GM12878 (cell line): ENCODE measurements around the gene UGT1A6. TPM values are rescaled to one million over a fixed set of nuclear protein-coding genes. Genes with fewer than 3 reads are reported as not detected.

Experiments
- ATAC-seq: fragments of 200-7000 bp; cut with Tn5 transposase; 3 replicates; pipeline ENCODE4 v1.9.1; 2020; ENCODE audit warnings: mild to moderate bottlenecking, moderate library complexity
- BruUV-seq: library from RNA; stranded (reverse); fragments of 400-500 nt; replicated peaks from 2 replicates; lab custom pipeline; 2021; lab: Mats Ljungman, UMichigan
- CTCF ChIA-PET: fragments of 300-600 bp; sonication (Branson Sonifier 250); formaldehyde crosslinking; extraction: SDS; loops from one replicate; lab custom pipeline; 2021; ENCODE audit warnings: inconsistent platforms; lab: Yijun Ruan, JAX
- POLR2A ChIA-PET: fragments of 350-600 bp; formaldehyde crosslinking; extraction: SDS; loops from one replicate; lab custom pipeline; 2021; ENCODE audit warnings: inconsistent platforms; lab: Charles Lee
- RAD21 ChIA-PET: fragments of 300-600 bp; sonication (Branson Sonifier 250); formaldehyde crosslinking; loops from one replicate; lab custom pipeline; 2023; ENCODE audit warnings: antibody characterized with exemption; ENCODE audit not compliant: unreplicated experiment; lab: Charles Lee
- SMC1A ChIA-PET: fragments of 300-600 bp; sonication (Branson Sonifier 250); formaldehyde crosslinking; loops from one replicate; lab custom pipeline; 2023; ENCODE audit not compliant: unreplicated experiment, uncharacterized antibody; lab: Charles Lee
- DNase-seq: peaks from one replicate; pipeline ENCODE4 v3.0.0-alpha.2; 2011; ENCODE audit warnings: low read depth, low spot score
- FAIRE-seq: peaks from 3 replicates; lab custom pipeline; 2011; peaks lifted over from hg19 to GRCh38; lab: Jason Lieb, UNC
- H2AFZ ChIP-seq: 2 replicates; pipeline ENCODE4 v1.6.0; 2011; ENCODE audit warnings: low read depth, low read length, control low read depth; ENCODE audit not compliant: control insufficient read depth
- H3K27ac ChIP-seq: 2 replicates; pipeline ENCODE4 v1.5.1; 2011; ENCODE audit warnings: control low read depth; ENCODE audit not compliant: control insufficient read depth, insufficient read depth
- H3K27me3 ChIP-seq, 2 experiments: replicated peaks in 1 of 2; 2 replicates each; pipeline versions ENCODE4 v1.6.0 to v1.6.1; 2011; ENCODE audit warnings: low read length in 1 of 2; ENCODE audit not compliant: control insufficient read depth in 2 of 2, insufficient read depth in 2 of 2
- H3K36me3 ChIP-seq, 2 experiments: 2 replicates each; pipeline ENCODE4 v1.5.1; 2011; ENCODE audit warnings: low read length in 1 of 2; ENCODE audit not compliant: control insufficient read depth in 2 of 2, insufficient read depth in 2 of 2
- H3K4me1 ChIP-seq: 2 replicates; pipeline ENCODE4 v1.6.1; 2011; ENCODE audit warnings: mild to moderate bottlenecking, low read length, moderate library complexity, mixed read lengths; ENCODE audit not compliant: control insufficient read depth, insufficient read depth
- H3K4me2 ChIP-seq: 2 replicates; pipeline ENCODE4 v1.6.0; 2011; ENCODE audit warnings: control low read depth; ENCODE audit not compliant: control insufficient read depth, insufficient read depth
- H3K4me3 ChIP-seq: fragments of 200-600 bp; sonication (generic); 2 replicates; pipeline ENCODE4 v1.5.1; 2016
- H3K79me2 ChIP-seq: 2 replicates; pipeline ENCODE4 v1.6.0; 2011; ENCODE audit warnings: low read length; ENCODE audit not compliant: control insufficient read depth, insufficient read depth
- H3K9ac ChIP-seq: 2 replicates; pipeline ENCODE4 v1.8.0; 2011; ENCODE audit warnings: low read length, control low read depth, mixed read lengths; ENCODE audit not compliant: control insufficient read depth, insufficient read depth
- H3K9me3 ChIP-seq: replicated peaks from 3 replicates; pipeline ENCODE4 v1.5.1; 2011; ENCODE audit warnings: mild to moderate bottlenecking, low read length; ENCODE audit not compliant: control insufficient read depth, insufficient read depth
- H4K20me1 ChIP-seq: 2 replicates; pipeline ENCODE4 v1.6.0; 2011; ENCODE audit not compliant: control insufficient read depth, insufficient read depth
- ATF7 ChIP-seq: fragments of 450-650 bp; IDR thresholded peaks from 2 replicates; pipeline ENCODE4 v1.6.1; 2016; ENCODE audit warnings: low read depth, mild to moderate bottlenecking
- CBX3 ChIP-seq: fragments of 200-600 bp; sonication (generic); IDR thresholded peaks from 2 replicates; pipeline ENCODE4 v1.6.1; 2016; ENCODE audit warnings: low read depth, borderline replicate concordance
- CTCF ChIP-seq, 3 experiments: IDR thresholded peaks in 2 of 3; conservative IDR thresholded peaks in 1 of 3; 2 replicates each; pipeline ENCODE4 v1.5.1; 2011; ENCODE audit warnings: low read depth in 3 of 3, low read length in 3 of 3, mild to moderate bottlenecking in 3 of 3, control low read depth in 2 of 3, moderate library complexity in 2 of 3, inconsistent platforms in 1 of 3, mixed read lengths in 1 of 3; ENCODE audit not compliant: control insufficient read depth in 2 of 3, insufficient read depth in 1 of 3; ENCODE audit errors: extremely low read depth in 1 of 3
- ELK1 ChIP-seq: IDR thresholded peaks from 2 replicates; pipeline ENCODE4 v1.6.1; 2012; ENCODE audit warnings: low read depth, low read length, improper control_type of control experiment
- ESRRA ChIP-seq: IDR thresholded peaks from 2 replicates; pipeline ENCODE4 v1.6.1; 2012; ENCODE audit warnings: mild to moderate bottlenecking, low read length, improper control_type of control experiment
- HCFC1 ChIP-seq: fragments of 150-350 bp; IDR thresholded peaks from 2 replicates; pipeline ENCODE4 v1.6.1; 2014; ENCODE audit warnings: low read length
- JUNB ChIP-seq: IDR thresholded peaks from 2 replicates; pipeline ENCODE4 v1.6.1; 2016; ENCODE audit warnings: antibody characterized with exemption, mild to moderate bottlenecking
- MAX ChIP-seq: IDR thresholded peaks from 2 replicates; pipeline ENCODE4 v1.6.1; 2012; ENCODE audit warnings: low read depth, low read length, improper control_type of control experiment
- MTA3 ChIP-seq: IDR thresholded peaks from 2 replicates; pipeline ENCODE4 v1.6.1; 2012; ENCODE audit warnings: low read length, inconsistent platforms, borderline replicate concordance
- POLR2AphosphoS5 ChIP-seq: IDR thresholded peaks from 2 replicates; pipeline ENCODE4 v1.6.1; 2011; ENCODE audit warnings: mild to moderate bottlenecking, low read length, inconsistent platforms
- SIX5 ChIP-seq: IDR thresholded peaks from 2 replicates; pipeline ENCODE4 v1.6.1; 2011; ENCODE audit warnings: mild to moderate bottlenecking, low read depth, low read length, moderate library complexity; ENCODE audit not compliant: severe bottlenecking
- STAT3 ChIP-seq: IDR thresholded peaks from 2 replicates; pipeline ENCODE4 v1.6.1; 2011; ENCODE audit warnings: low read depth, low read length, improper control_type of control experiment
- USF1 ChIP-seq: IDR thresholded peaks from 2 replicates; pipeline ENCODE4 v1.6.1; 2011; ENCODE audit warnings: borderline replicate concordance, low read depth, mild to moderate bottlenecking, moderate library complexity, mixed read lengths, low read length; ENCODE audit not compliant: insufficient read depth; ENCODE audit errors: extremely low read length
- WGBS: methylation state at CpG from one replicate; pipeline ENCODE4 v1.1.6; 2016; ENCODE audit warnings: low lambda C conversion rate; ENCODE audit not compliant: insufficient replicate concordance, insufficient coverage; ENCODE audit errors: missing lambda C conversion rate; 5-methylcytosine and 5-hydroxymethylcytosine counted together
- in situ Hi-C: fragments of 300-500 bp; cut with MboI; formaldehyde crosslinking; loops from 9 replicates; pipeline ENCODE4 v1.14.3; 2018; ENCODE audit warnings: mixed read lengths
- intact Hi-C: fragments of 100-400 bp; cut with micrococcal nuclease; formaldehyde crosslinking; loops from one replicate; pipeline ENCODE4 v1.14.2; 2022; ENCODE audit not compliant: unreplicated experiment
- polyA plus RNA-seq, 11 experiments: library from polyadenylated mRNA; depleted of rRNA in 4 of 11; unstranded in 6 of 11; stranded (reverse) in 5 of 11; fragments of >200 nt; fragmentation: Nextera tagmentation in 4 of 11; fragmentation: Illumina TruSeq in 1 of 11; extraction: Ambion mirVana in 4 of 11; extraction: Trizol in 1 of 11; gene quantifications; 1 replicate in 1 of 11; 2 replicates in 10 of 11; pipeline versions ENCODE4 v1.2.1 to v1.2.3, GENCODE V29; 2011 to 2016; ENCODE audit warnings: inconsistent platforms in 2 of 11, missing spikeins in 2 of 11, low read depth in 1 of 11
- total RNA-seq, 4 experiments: library from RNA; depleted of rRNA in 3 of 4; stranded (reverse); fragments of >200 nt in 3 of 4; fragmentation: Illumina TruSeq in 1 of 4; extraction: Trizol in 1 of 4; gene quantifications; 2 replicates each; pipeline versions ENCODE4 v1.2.1 to v1.2.3, GENCODE V29; 2013 to 2021

Gene UGT1A6
- total and polyA plus RNA-seq, 10 of the 15 experiments (the other 5 are each of a cell fraction or from before 2014, with no cell fraction given) = not detected

GRCh38 chr2:233814056-233814835, 121.6 kb downstream of the UGT1A6 start:
- TF ChIP-seq STAT3 (no peak), MTA3 (no peak), USF1 (peak; percentile 63), SIX5 (peak; percentile 61), HCFC1 (peak; percentile 53)
- POLR2A ChIA-PET = no interaction called here
- FAIRE-seq (no peak), DNase-seq (no peak), ATAC-seq (0 out of 3 replicates have a peak, but pooled peaks have one; percentile 44)
- H3K36me3 ChIP-seq = no peaks in the 10 kb centered on the region
- in situ Hi-C loops (no loop called here), intact Hi-C loops (no loop called here)
- no peaks in the 10 kb centered on the region for H4K20me1 ChIP-seq
- no TSS peak for BruUV-seq
- SMC1A ChIA-PET = no interaction called here
- H3K27me3 ChIP-seq = no peaks in the 10 kb centered on the region; a peak in 3 of 4 replicates
- H2AFZ ChIP-seq = no peak overlapping the region
- H3K4me3 ChIP-seq = no peak overlapping the region
- no peak overlapping the region for H3K4me2 ChIP-seq
- CTCF ChIA-PET = no interaction called here
- no peaks in the 10 kb centered on the region for H3K4me1 ChIP-seq
- no peaks in the 10 kb centered on the region for H3K79me2 ChIP-seq
- no peak overlapping the region for H3K9ac ChIP-seq
- RAD21 ChIA-PET = no interaction called here
- no peak overlapping the region for H3K27ac ChIP-seq
- WGBS = 17% methylated on average over 2 of the region's 2 CpGs
- no peaks in the 10 kb centered on the region for H3K9me3 ChIP-seq

GRCh38 chr2:233815861-233816260, 123.2 kb downstream of the UGT1A6 start:
- POLR2A ChIA-PET = no interaction called here
- Histone ChIP-seq H3K4me3 (no peak overlapping the region), H3K79me2 (no peaks in the 10 kb centered on the region), H3K36me3 (no peaks in the 10 kb centered on the region), H4K20me1 (no peaks in the 10 kb centered on the region), H2AFZ (no peak overlapping the region), H3K9ac (no peak overlapping the region), H3K9me3 (no peaks in the 10 kb centered on the region), H3K4me1 (no peaks in the 10 kb centered on the region), H3K27ac (no peak overlapping the region), H3K27me3 (no peaks in the 10 kb centered on the region; a peak in 3 of 4 replicates), H3K4me2 (no peak overlapping the region)
- SMC1A ChIA-PET = no interaction called here
- in situ Hi-C loops (no loop called here), intact Hi-C loops (no loop called here)
- RAD21 ChIA-PET = no interaction called here
- 46% methylated on average over 6 of the region's 6 CpGs for WGBS
- DNase-seq (no peak), FAIRE-seq (no peak), ATAC-seq (no peak)
- BruUV-seq = no TSS peak
- CTCF ChIA-PET = no interaction called here
- TF ChIP-seq ESRRA = no peak
- no peak for TF ChIP-seq MAX
- TF ChIP-seq JUNB = no peak
- TF ChIP-seq ELK1 = no peak
- TF ChIP-seq CBX3 = no peak
- no peak for TF ChIP-seq CTCF (IDR thresholded peaks at IDR 0.05 in 2 of 3, conservative IDR thresholded peaks at IDR 0.05 in 1 of 3; ENCODE audit: control insufficient read depth in 2 of 3, extremely low read depth in 1 of 3, insufficient read depth in 1 of 3, low read depth in 3 of 3, low read length in 3 of 3)
- no peak for TF ChIP-seq ATF7
- TF ChIP-seq POLR2AphosphoS5 = no peak
